Activated naive CD8-positive, alpha-beta T cell (primary cell): ENCODE measurements around the gene NOSIP.

Source experiments
- H3K27ac Mint-ChIP-seq: one replicate; pipeline ENCODE4 v1.8.0; 2021; ENCODE audit warnings: mixed read lengths
- H3K27me3 Mint-ChIP-seq: one replicate; pipeline ENCODE4 v1.8.0; 2021; ENCODE audit warnings: mixed read lengths
- H3K36me3 Mint-ChIP-seq: one replicate; pipeline ENCODE4 v1.8.0; 2021; ENCODE audit warnings: mixed read lengths
- H3K4me1 Mint-ChIP-seq: one replicate; pipeline ENCODE4 v1.8.0; 2021; ENCODE audit warnings: low read depth, mixed read lengths
- H3K4me3 Mint-ChIP-seq: one replicate; pipeline ENCODE4 v1.8.0; 2021; ENCODE audit warnings: mild to moderate bottlenecking, mixed read lengths
- H3K9me3 Mint-ChIP-seq: one replicate; pipeline ENCODE4 v1.8.0; 2021; ENCODE audit warnings: low read depth, mixed read lengths

The NOSIP gene

GRCh38 chr19:49567861-49568441, 12.4 kb downstream of the NOSIP start:
- H3K4me3 Mint-ChIP-seq = peak overlapping the region; percentile 44
- H3K9me3 Mint-ChIP-seq = no peaks in the 10 kb centered on the region
- H3K36me3 Mint-ChIP-seq = peaks cover 8% of the 10 kb centered on the region
- H3K27ac Mint-ChIP-seq = peak overlapping the region; percentile 82
- H3K27me3 Mint-ChIP-seq = no peaks in the 10 kb centered on the region
- peaks cover 65% of the 10 kb centered on the region for H3K4me1 Mint-ChIP-seq

GRCh38 chr19:49566302-49566701, 14.1 kb downstream of the NOSIP start:
- H3K4me3 Mint-ChIP-seq = no peak overlapping the region
- H3K4me1 Mint-ChIP-seq = peaks cover 75% of the 10 kb centered on the region
- H3K27ac Mint-ChIP-seq = peak overlapping the region; percentile 64

GRCh38 chr19:49565261-49565660, 15.1 kb downstream of the NOSIP start:
- Mint-ChIP-seq H3K36me3 (peaks cover 8% of the 10 kb centered on the region), H3K4me1 (peaks cover 78% of the 10 kb centered on the region), H3K9me3 (no peaks in the 10 kb centered on the region), H3K4me3 (peak overlapping the region; percentile 68), H3K27ac (peak overlapping the region; percentile 96), H3K27me3 (no peaks in the 10 kb centered on the region)

More at GRCh38 chr19:49566302-49566701, 14.1 kb downstream of the NOSIP start:
- no peaks in the 10 kb centered on the region for H3K9me3 Mint-ChIP-seq
- no peaks in the 10 kb centered on the region for H3K27me3 Mint-ChIP-seq
- peaks cover 8% of the 10 kb centered on the region for H3K36me3 Mint-ChIP-seq

- Mint-ChIP-seq H3K4me3 (peak overlapping the region; percentile 68), H3K9me3 (no peaks in the 10 kb centered on the region), H3K4me1 (peaks cover 80% of the 10 kb centered on the region), H3K36me3 (peaks cover 8% of the 10 kb centered on the region), H3K27me3 (no peaks in the 10 kb centered on the region), H3K27ac (peak overlapping the region; percentile 96)
Measured at GRCh38 chr19:49564616-49565045, 15.7 kb downstream of the NOSIP start.

GRCh38 chr19:49560358-49560900, 19.9 kb downstream of the NOSIP start:
- peak overlapping the region; percentile 97 for H3K27ac Mint-ChIP-seq
- H3K27me3 Mint-ChIP-seq = no peaks in the 10 kb centered on the region
- H3K4me1 Mint-ChIP-seq = peaks cover 73% of the 10 kb centered on the region
- H3K36me3 Mint-ChIP-seq = peaks cover 13% of the 10 kb centered on the region
- H3K4me3 Mint-ChIP-seq = peak overlapping the region; percentile 87
- no peaks in the 10 kb centered on the region for H3K9me3 Mint-ChIP-seq

- peak overlapping the region; percentile 97 for H3K27ac Mint-ChIP-seq
- peak overlapping the region; percentile 87 for H3K4me3 Mint-ChIP-seq
- peaks cover 12% of the 10 kb centered on the region for H3K36me3 Mint-ChIP-seq
- H3K4me1 Mint-ChIP-seq = peaks cover 72% of the 10 kb centered on the region
- no peaks in the 10 kb centered on the region for H3K27me3 Mint-ChIP-seq
- no peaks in the 10 kb centered on the region for H3K9me3 Mint-ChIP-seq
Measured at GRCh38 chr19:49559928-49560327, 20.4 kb downstream of the NOSIP start.

- Mint-ChIP-seq H3K4me1 (peaks cover 72% of the 10 kb centered on the region), H3K27me3 (no peaks in the 10 kb centered on the region), H3K4me3 (peak overlapping the region; percentile 87), H3K36me3 (peaks cover 10% of the 10 kb centered on the region), H3K27ac (peak overlapping the region; percentile 97), H3K9me3 (no peaks in the 10 kb centered on the region)
Measured at GRCh38 chr19:49559443-49559842, 20.9 kb downstream of the NOSIP start.

GRCh38 chr19:49558591-49558990, 21.8 kb downstream of the NOSIP start:
- Mint-ChIP-seq H3K36me3 (peaks cover 9% of the 10 kb centered on the region), H3K27ac (peak overlapping the region; percentile 97), H3K4me1 (peaks cover 74% of the 10 kb centered on the region), H3K4me3 (peak overlapping the region; percentile 87), H3K27me3 (no peaks in the 10 kb centered on the region), H3K9me3 (no peaks in the 10 kb centered on the region)

GRCh38 chr19:49557641-49558325, 22.6 kb downstream of the NOSIP start:
- Mint-ChIP-seq H3K4me3 (peak overlapping the region; percentile 85), H3K4me1 (peaks cover 74% of the 10 kb centered on the region), H3K27me3 (no peaks in the 10 kb centered on the region), H3K36me3 (peaks cover 9% of the 10 kb centered on the region), H3K9me3 (no peaks in the 10 kb centered on the region), H3K27ac (peak overlapping the region; percentile 93)

- Mint-ChIP-seq H3K27ac (peak overlapping the region; percentile 93), H3K36me3 (peaks cover 9% of the 10 kb centered on the region), H3K4me1 (peaks cover 73% of the 10 kb centered on the region), H3K4me3 (peak overlapping the region; percentile 85), H3K27me3 (no peaks in the 10 kb centered on the region), H3K9me3 (no peaks in the 10 kb centered on the region)
Measured at GRCh38 chr19:49556412-49557398, 23.7 kb downstream of the NOSIP start.

GRCh38 chr19:49555600-49556411, 24.6 kb downstream of the NOSIP start:
- H3K36me3 Mint-ChIP-seq = peaks cover 9% of the 10 kb centered on the region
- peaks cover 69% of the 10 kb centered on the region for H3K4me1 Mint-ChIP-seq
- peak overlapping the region; percentile 70 for H3K4me3 Mint-ChIP-seq
- H3K9me3 Mint-ChIP-seq = no peaks in the 10 kb centered on the region
- peak overlapping the region; percentile 99 for H3K27ac Mint-ChIP-seq
- no peaks in the 10 kb centered on the region for H3K27me3 Mint-ChIP-seq

GRCh38 chr19:49554701-49555181, 25.6 kb downstream of the NOSIP start:
- Mint-ChIP-seq H3K36me3 (peaks cover 9% of the 10 kb centered on the region), H3K27ac (peak overlapping the region; percentile 99), H3K4me1 (peaks cover 67% of the 10 kb centered on the region), H3K4me3 (peak overlapping the region; percentile 77), H3K9me3 (no peaks in the 10 kb centered on the region), H3K27me3 (no peaks in the 10 kb centered on the region)

GRCh38 chr19:49553451-49554271, 26.7 kb downstream of the NOSIP start:
- Mint-ChIP-seq H3K36me3 (peaks cover 7% of the 10 kb centered on the region), H3K4me3 (peak overlapping the region; percentile 61), H3K9me3 (no peaks in the 10 kb centered on the region)

More at GRCh38 chr19:49553451-49554271, 26.7 kb downstream of the NOSIP start:
- Mint-ChIP-seq H3K27ac (peak overlapping the region; percentile 99), H3K4me1 (peaks cover 66% of the 10 kb centered on the region), H3K27me3 (no peaks in the 10 kb centered on the region)
